GM19438 (cell line): ENCODE measurements around the gene OR56B1.

ENCODE experiments used
- ATAC-seq: cut with Tn5 transposase; IDR thresholded peaks from one replicate; pipeline ENCODE4 v1.9.1; 2021; ENCODE audit warnings: low read depth; ENCODE audit not compliant: unreplicated experiment

The OR56B1 gene

DNA sequence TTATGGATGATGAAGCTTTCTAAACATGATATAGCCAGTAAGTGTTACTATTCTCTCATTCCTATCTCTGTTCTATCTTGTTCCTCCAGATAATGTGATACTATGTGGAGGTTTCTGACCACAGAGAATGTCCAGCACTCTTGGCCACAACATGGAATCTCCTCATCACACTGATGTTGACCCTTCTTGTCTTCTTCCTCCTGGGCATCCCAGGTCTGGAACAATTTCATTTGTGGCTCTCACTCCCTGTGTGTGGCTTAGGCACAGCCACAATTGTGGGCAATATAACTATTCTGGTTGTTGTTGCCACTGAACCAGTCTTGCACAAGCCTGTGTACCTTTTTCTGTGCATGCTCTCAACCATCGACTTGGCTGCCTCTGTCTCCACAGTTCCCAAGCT is 9.9 kb upstream of the OR56B1 start:
- no peak for ATAC-seq

DNA sequence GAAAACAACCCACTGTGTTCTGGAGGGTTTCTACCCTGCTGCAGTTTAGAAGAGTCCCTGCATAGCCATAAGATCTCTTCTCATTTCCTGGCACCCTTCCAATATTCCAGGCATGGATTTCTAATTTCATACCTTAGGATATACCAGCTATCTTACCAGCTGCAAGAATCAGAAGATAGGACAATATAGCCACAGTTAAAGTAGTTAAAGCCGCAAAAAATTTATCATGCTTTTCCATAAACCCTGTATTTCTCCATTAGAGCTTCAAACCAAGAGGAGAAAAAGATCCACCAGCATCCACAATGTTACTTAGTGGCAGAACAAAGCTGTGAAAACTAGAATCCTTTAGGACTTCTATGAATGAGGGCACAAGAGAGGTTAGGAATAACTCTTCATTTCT is 8.6 kb upstream of the OR56B1 start:
- ATAC-seq = no peak

DNA sequence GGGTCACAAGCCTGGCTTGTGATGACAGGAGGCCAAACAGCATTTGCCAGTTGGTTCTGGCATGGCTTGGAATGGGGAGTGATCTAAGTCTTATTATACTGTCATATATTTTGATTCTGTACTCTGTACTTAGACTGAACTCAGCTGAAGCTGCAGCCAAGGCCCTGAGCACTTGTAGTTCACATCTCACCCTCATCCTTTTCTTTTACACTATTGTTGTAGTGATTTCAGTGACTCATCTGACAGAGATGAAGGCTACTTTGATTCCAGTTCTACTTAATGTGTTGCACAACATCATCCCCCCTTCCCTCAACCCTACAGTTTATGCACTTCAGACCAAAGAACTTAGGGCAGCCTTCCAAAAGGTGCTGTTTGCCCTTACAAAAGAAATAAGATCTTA is 843 bp downstream of the OR56B1 start:
- ATAC-seq = no peak

DNA sequence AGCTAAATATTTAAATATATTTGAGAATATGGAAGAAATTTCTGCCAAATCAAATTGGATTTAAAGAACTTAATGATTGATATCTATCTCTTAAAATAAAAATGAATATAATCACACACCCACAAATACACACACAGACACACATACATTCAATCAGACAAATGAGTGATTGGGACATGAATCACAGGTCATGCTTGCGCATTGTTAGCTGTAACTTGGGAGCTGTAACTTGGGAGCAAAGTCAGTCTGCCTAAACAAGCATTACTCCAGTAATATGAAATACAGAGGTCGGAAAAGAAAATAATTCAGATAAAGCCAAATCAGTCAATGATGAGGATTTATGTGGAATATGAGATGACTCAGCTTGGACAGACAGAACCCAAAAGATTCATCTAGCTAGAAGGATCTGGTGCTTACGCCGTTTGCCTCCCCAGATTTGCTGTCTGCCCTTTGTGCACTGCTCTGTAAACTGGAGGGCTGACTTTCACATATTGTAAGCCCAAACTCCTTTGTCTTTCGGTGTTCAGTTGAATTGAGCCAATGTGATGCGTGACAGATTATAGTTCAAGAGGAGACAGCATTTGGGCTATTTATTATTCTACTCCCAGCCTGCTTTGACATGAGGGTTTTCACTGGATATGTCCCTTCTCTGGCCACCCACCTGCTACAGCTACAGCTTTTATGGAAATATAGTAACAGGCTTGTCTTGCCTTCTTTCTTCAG is 1.6 kb downstream of the OR56B1 start:
- ATAC-seq = no peak

DNA sequence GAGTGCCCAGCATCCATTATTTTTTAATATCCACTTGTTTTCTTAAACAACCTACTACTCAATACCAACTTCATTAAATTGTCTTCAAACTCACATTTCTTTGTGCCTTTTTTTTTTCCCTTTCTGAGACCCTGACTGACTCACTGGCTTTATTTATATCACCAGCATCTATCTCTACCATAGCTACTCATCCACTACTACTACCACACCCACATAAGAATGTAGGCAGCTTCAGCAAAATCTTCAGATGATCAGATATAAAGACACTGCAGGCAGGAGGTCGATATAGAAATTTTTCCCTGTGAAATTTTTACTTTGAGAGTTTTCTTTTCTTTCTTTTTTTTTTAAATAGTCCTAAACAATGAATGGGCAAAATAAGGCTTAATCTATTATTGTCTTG is 2.2 kb downstream of the OR56B1 start:
- no peak for ATAC-seq

DNA sequence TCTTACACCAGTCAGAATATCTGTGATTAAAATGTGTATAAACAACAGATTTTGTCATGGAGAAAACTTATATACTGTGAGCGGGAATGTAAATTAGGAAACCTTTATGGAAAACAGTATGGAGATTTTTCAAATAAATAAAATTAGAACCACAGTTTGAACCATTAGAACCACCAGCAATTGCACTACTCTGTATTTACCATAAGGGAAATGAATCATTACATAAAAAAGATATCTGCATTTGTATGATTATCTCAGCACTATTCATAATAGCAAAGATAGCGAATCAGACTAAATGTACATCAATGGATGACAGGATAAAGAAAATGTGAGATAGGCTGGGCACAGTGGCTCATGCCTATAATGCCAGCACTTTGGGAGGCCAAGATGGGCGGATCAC is 10.4 kb downstream of the OR56B1 start:
- no peak for ATAC-seq

DNA sequence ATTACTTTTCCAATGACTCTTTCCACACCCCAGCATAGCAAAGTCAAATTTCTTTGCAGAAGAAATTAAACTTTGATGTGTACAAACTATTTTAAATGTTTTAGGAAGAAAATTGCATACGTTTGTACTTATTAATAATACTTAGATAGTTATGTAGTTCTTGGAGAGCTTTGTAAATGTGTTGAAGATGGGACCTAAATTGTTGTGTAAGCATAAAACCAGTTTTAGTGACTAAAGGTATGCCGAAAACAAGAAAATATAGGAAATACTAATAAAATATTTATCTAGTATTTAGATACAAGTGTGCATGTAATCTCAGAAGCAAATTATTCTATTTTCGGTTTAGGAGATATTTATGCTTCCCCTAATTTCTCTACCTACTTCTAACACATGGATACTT is 13.6 kb downstream of the OR56B1 start:
- no peak for ATAC-seq

DNA sequence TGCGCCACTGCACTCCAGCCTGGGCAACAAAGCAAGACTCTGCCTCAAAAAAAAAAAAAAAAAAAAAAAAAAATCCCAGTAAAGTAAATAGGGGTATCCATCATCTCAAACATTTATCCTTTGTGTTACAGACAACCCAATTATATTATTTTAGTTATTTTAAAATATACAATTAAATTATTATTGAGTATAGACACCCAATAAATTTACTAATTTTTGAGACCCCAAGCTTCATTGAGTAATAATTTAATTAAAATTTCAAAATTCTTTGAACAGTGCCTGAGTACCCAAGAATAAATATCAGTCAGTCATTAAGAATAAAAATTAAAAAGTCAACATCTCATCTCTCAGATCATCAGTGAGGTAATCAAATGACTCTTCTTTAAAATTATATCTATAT is 17.7 kb downstream of the OR56B1 start, which contains the start of gene OR52N4:
Gene OR52N4, plus strand, starts transcription at position 301 of the 400 bp plus-strand sequence. CDS start 498 bp downstream, outside the sequence.
- no peak for ATAC-seq

DNA sequence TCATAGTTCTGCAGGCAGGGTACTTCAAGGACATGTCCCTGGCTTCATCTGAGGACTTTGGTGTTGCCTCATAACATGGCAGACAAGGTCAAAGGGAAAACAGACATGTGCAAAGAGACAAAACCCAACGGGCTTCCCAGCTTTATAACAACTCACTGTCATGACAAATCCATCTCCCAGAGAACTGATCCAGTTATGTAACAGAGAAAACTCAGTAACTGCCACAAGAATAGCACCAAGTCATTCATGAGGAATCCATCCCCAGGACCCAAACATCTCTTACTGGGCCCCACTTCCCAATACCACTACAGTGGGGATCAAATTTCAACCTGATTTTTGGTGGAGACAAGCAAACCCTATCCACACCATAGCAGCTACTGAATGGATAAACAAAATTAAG is 30.8 kb downstream of the OR56B1 start:
- ATAC-seq = no peak

DNA sequence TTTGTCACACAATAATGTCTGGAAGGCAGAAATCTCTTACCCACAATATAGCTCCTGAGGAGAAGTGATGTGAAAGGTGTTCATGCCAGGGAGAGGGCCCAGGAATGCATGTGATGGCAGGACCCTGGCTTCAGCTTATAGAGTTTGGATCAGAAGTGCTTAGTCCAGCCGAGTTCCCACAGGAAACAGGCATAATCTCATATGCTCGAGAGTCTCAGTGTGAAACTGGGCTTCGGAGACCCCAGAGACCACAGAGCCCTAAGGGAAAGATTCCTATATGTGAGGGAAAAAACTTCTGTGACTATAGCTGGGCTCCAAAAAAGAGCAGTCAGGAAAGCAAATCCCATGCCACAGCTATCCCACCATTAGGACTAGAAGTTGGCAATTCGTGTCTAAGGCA is 47.0 kb downstream of the OR56B1 start, which contains the start of gene OR52N5:
Gene OR52N5, minus strand, starts transcription at position 101 of the 400 bp plus-strand sequence. CDS start 4,721 bp downstream, outside the sequence.
- ATAC-seq = no peak
